Nucleus accumbens (tissue), 56 donors: Measurements from ENCODE around the gene CHRM5.
A peak's percentile ranks its signal among the peaks of the same experiment; 100 is the strongest.
"Not testable (repeated sequence)": the region's sequence is repeated elsewhere in the genome, so short reads cannot be mapped to it uniquely, and the experiment has no call there.

Experiments used
- DNase-seq, 56 donors: peaks; one replicate each; lab custom pipeline; 2025; lab: John Stamatoyannopoulos, UW

CHRM5 gene

GRCh38 chr15:34038871-34039789 lies 70.8 kb downstream of the CHRM5 start, which contains the start of gene AVEN:
Gene AVEN (minus strand): TSS chr15:34039204. CDS start chr15:34039046, 158 bp downstream.
- DNase-seq = peak in 24 of 56 donors; percentile 21 to 78 (median 50)

- no peak for DNase-seq
Measured at GRCh38 chr15:34039790-34040113, 71.5 kb downstream of the CHRM5 start.

DNA sequence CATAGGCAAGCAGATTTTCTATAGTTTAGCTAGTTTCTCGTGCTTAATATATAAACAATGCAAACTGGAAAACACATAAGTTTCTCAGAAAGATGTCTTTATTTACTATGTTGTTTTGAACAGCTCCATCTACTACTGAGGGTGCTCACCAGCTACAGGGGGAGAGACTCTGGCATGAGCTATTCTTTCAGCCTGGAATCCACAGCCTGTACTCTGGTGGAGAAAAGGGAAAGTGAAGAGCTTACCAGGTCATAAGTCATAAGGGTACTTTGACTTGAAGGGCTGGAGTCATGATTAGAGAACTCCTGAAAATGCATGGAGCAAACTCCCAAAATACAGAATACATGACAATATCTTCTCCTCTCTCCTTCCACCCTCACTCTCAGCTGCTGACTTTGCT lies 75.1 kb downstream of the CHRM5 start:
- DNase-seq = no peak

GRCh38 chr15:34043813-34044212 lies 75.5 kb downstream of the CHRM5 start:
- peak in 4 of 56 donors; percentile 2 to 19 (median 2) for DNase-seq

- DNase-seq = no peak
Measured at GRCh38 chr15:34046471-34047145, 78.3 kb downstream of the CHRM5 start.

GRCh38 chr15:34047893-34048775 lies 79.8 kb downstream of the CHRM5 start:
- DNase-seq = no peak

GRCh38 chr15:34049112-34049511 lies 80.8 kb downstream of the CHRM5 start:
- no peak for DNase-seq

- not testable (repeated sequence) for DNase-seq
Measured at GRCh38 chr15:34050385-34050784, 82.1 kb downstream of the CHRM5 start.

DNA sequence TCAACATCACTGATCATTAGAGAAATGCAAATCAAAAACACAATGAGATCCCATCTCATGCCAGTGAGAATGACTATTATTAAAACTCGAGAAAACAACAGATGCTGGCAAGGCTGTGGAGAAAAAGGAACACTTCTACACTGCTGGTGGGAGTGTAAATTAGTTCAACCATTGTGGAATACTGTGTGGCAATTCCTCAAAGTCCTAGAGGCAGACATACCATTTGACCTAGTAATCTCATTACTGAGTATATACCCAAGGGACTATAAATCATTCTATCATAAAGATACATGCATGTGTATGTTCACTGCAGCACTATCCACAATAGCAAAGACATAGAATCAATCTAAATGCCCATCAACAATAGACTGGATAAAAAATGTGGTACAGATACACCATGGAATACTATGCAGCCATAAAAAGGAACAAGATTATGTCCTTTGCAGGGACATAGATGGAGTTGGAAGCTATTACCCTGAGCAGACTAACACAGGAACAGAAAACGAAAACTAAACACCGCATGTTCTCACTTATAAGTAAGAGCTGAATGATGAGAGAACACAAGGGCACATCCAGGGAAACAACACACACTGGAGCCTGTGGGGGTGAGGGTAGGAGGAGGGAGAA lies 85.9 kb downstream of the CHRM5 start:
- DNase-seq = no peak

- DNase-seq = no peak
Measured at GRCh38 chr15:34055868-34056595, 87.7 kb downstream of the CHRM5 start.

- no peak for DNase-seq
Measured at GRCh38 chr15:34056911-34057310, 88.6 kb downstream of the CHRM5 start.

- DNase-seq = no peak
Measured at GRCh38 chr15:34059476-34059875, 91.2 kb downstream of the CHRM5 start.

GRCh38 chr15:34059946-34060345 lies 91.6 kb downstream of the CHRM5 start:
- DNase-seq = no peak

DNA sequence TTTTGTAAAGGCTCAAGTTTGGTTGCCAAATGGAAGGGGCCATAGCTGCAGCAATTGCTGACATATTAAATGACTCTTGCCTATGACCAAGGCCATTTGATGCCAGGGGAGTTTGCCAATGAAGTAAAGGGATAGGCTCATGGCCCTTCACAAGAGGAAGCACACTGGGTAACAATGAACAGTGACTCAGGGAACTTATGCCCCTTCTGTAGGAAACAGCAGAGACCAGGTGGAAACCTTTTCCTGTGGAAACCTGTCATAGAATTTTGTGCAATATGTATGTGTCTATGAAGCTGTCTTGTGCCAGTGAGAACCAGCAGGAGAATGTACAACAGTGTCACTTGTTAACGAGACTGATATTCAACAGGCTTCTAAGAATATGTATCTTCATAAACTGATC lies 96.1 kb downstream of the CHRM5 start:
- DNase-seq = no peak

GRCh38 chr15:34065261-34065660 lies 97.0 kb downstream of the CHRM5 start:
- DNase-seq = no peak

- DNase-seq = no peak
Measured at GRCh38 chr15:34065941-34066340, 97.6 kb downstream of the CHRM5 start.

- no peak for DNase-seq
Measured at GRCh38 chr15:34070003-34070402, 101.7 kb downstream of the CHRM5 start.

GRCh38 chr15:34076785-34077184 lies 108.5 kb downstream of the CHRM5 start:
- DNase-seq = no peak

DNA sequence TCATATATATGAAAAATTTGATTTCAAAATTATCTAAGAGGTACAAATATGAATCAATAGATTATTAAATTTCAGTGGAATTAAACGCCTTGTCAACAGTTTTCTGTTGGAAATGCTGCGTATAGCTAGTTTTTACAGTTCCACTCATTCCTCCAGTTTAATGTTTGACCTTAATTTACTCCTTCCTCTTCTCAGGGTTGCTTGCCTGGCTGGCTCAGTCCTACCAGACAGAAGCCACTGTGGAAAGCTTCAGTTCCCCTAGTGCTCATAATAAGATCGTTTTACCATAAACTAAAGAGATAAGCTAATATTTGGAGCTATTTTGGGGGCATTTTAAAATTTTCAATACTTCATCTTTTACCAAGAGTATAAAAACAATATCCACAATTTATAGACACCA lies 110.6 kb downstream of the CHRM5 start:
- no peak for DNase-seq

- no peak for DNase-seq
Measured at GRCh38 chr15:34079904-34080303, 111.6 kb downstream of the CHRM5 start.
